SK-N-SH (cell line): Measurements from ENCODE around the gene SBNO1.

Experiments used
- CHD2 ChIP-seq: fragments of 150-350 bp; IDR thresholded peaks from 2 replicates; pipeline ENCODE4 v1.6.1; 2018; ENCODE audit warnings: low read length; ENCODE audit not compliant: partially characterized antibody
- CTCF ChIP-seq: fragments of 200-600 bp; sonication (generic); IDR thresholded peaks from 2 replicates; pipeline ENCODE4 v1.6.1; 2017; ENCODE audit warnings: antibody characterized with exemption, mild to moderate bottlenecking, moderate library complexity
- ELF1 ChIP-seq: IDR thresholded peaks from 2 replicates; pipeline ENCODE4 v1.4.0; 2012
- EP300 ChIP-seq, 2 experiments: IDR thresholded peaks; 2 replicates each; pipeline versions ENCODE4 v1.4.0 to v1.6.1; 2012; ENCODE audit warnings: borderline replicate concordance in 1 of 2, low read depth in 1 of 2, low read length in 1 of 2
- GATA2 ChIP-seq: sonication (generic); formaldehyde crosslinking; IDR thresholded peaks from 2 replicates; pipeline ENCODE4 v1.5.0; 2020; ENCODE audit warnings: mild to moderate bottlenecking, missing genetic modification reagents
- MAX ChIP-seq: IDR thresholded peaks from 2 replicates; pipeline ENCODE4 v1.4.0; 2012; ENCODE audit warnings: low read depth
- NRF1 ChIP-seq: IDR thresholded peaks from 2 replicates; pipeline ENCODE4 v1.6.1; 2012; ENCODE audit warnings: low read depth, mild to moderate bottlenecking, low read length
- POLR2AphosphoS5 ChIP-seq: IDR thresholded peaks from 2 replicates; pipeline ENCODE4 v1.6.1; 2012; ENCODE audit warnings: low read depth, low read length
- RCOR1 ChIP-seq: fragments of 150-350 bp; IDR thresholded peaks from 2 replicates; pipeline ENCODE4 v1.6.1; 2017; ENCODE audit warnings: antibody characterized with exemption, low read length
- TAF1 ChIP-seq: IDR thresholded peaks from 2 replicates; pipeline ENCODE4 v1.6.1; 2012; ENCODE audit warnings: low read depth, mild to moderate bottlenecking, low read length, moderate library complexity, borderline replicate concordance
- TCF12 ChIP-seq: IDR thresholded peaks from 2 replicates; pipeline ENCODE4 v1.4.0; 2012
- USF2 ChIP-seq: fragments of 150-350 bp; IDR thresholded peaks from 2 replicates; pipeline ENCODE4 v1.6.1; 2017; ENCODE audit warnings: antibody characterized with exemption, low read length, low read depth, borderline replicate concordance
- YY1 ChIP-seq: IDR thresholded peaks from 2 replicates; pipeline ENCODE4 v1.4.0; 2012; ENCODE audit warnings: low read depth, mild to moderate bottlenecking
- ZBTB33 ChIP-seq: IDR thresholded peaks from 2 replicates; pipeline ENCODE4 v1.4.0; 2012; ENCODE audit warnings: low read depth, borderline replicate concordance

GRCh38 chr12:123401753-123402683, 37.4 kb upstream of the SBNO1 start:
- no peak for TF ChIP-seq NRF1
- TF ChIP-seq CTCF: no peak
- TF ChIP-seq TAF1: no peak
- no peak for TF ChIP-seq YY1
- no peak for TF ChIP-seq POLR2AphosphoS5
- TF ChIP-seq MAX: no peak
- no peak for TF ChIP-seq TCF12
- no peak for TF ChIP-seq RCOR1
- TF ChIP-seq ZBTB33: no peak
- no peak for TF ChIP-seq GATA2
- no peak for TF ChIP-seq ELF1
- TF ChIP-seq CHD2: no peak
- no peak for TF ChIP-seq EP300 (IDR thresholded peaks at IDR 0.05; ENCODE audit: borderline replicate concordance in 1 of 2, low read depth in 1 of 2, low read length in 1 of 2)
- TF ChIP-seq USF2: no peak
